OCI-LY3 (cell line): ENCODE results near the gene SPNS3.

ENCODE experiments used
- EZH2phosphoT487 ChIP-seq: fragments of 200-600 bp; shearing (Covaris generic); IDR thresholded peaks from 2 replicates; pipeline ENCODE4 v1.6.1; 2018; ENCODE audit warnings: antibody characterized with exemption, mixed run types, low read depth
- TF ChIP-seq, protein P1 (sequence below): fragments of 200-600, 300-600 bp; sonication (generic); IDR thresholded peaks from 2 replicates; pipeline ENCODE4 v1.5.1; 2014; ENCODE audit warnings: antibody characterized with exemption, low read length, low read depth

DNA sequence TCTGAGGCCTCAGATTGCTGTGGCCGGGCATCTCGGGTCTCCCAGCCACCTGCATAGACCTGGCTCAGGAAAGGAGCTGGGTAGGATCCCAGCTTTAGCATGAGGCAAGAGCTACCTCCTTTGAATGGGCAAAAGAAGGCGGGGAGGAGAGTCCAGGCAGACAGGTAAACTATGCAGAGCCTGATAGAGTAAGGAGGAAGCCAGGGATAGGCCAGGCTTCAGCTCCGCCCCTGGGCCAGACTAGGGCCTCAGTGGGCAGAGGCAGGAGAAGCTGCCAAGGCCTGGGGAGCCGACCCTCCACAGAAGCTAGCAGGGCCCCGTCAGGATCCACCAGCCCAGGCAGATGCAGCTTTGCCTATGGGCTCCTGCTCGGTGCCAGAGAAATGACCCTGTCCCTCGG lies 44.7 kb upstream of the SPNS3 start:
- TF ChIP-seq, protein P1, sequence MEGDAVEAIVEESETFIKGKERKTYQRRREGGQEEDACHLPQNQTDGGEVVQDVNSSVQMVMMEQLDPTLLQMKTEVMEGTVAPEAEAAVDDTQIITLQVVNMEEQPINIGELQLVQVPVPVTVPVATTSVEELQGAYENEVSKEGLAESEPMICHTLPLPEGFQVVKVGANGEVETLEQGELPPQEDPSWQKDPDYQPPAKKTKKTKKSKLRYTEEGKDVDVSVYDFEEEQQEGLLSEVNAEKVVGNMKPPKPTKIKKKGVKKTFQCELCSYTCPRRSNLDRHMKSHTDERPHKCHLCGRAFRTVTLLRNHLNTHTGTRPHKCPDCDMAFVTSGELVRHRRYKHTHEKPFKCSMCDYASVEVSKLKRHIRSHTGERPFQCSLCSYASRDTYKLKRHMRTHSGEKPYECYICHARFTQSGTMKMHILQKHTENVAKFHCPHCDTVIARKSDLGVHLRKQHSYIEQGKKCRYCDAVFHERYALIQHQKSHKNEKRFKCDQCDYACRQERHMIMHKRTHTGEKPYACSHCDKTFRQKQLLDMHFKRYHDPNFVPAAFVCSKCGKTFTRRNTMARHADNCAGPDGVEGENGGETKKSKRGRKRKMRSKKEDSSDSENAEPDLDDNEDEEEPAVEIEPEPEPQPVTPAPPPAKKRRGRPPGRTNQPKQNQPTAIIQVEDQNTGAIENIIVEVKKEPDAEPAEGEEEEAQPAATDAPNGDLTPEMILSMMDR: no peak
- no peak for TF ChIP-seq EZH2phosphoT487
